Peyer's patch (tissue), 4 donors: Measurements from ENCODE around the gene NR6A1. TPM values are rescaled to one million over a fixed set of nuclear protein-coding genes. Genes with fewer than 3 reads are reported as not detected.

Experiments
- DNase-seq, 3 donors: peaks; one replicate each; pipeline ENCODE4 v3.0.0-alpha.2; 2017 to 2019
- H3K27ac ChIP-seq, 4 donors: fragments of 200-600 bp; sonication (generic); one replicate each; pipeline ENCODE4 v1.5.1; 2016 to 2019
- H3K27me3 ChIP-seq, 2 donors: fragments of 200-600 bp; sonication (generic); one replicate each; pipeline ENCODE4 v1.5.1; 2019
- H3K36me3 ChIP-seq, 3 donors: fragments of 200-600 bp; sonication (generic); one replicate each; pipeline ENCODE4 v1.5.1; 2016 to 2019
- H3K4me1 ChIP-seq, 4 donors: fragments of 200-600 bp; sonication (generic); one replicate each; pipeline ENCODE4 v1.5.1; 2016 to 2019
- H3K4me3 ChIP-seq, 4 donors: fragments of 200-600 bp; sonication (generic); 1 replicate in 3 of 4; 2 replicates in 1 of 4; pipeline ENCODE4 v1.5.1; 2016 to 2019; ENCODE audit warnings: mild to moderate bottlenecking in 1 of 4
- H3K9me3 ChIP-seq, 4 donors: fragments of 200-600 bp; sonication (generic); one replicate each; pipeline ENCODE4 v1.5.1; 2016 to 2019; ENCODE audit warnings: mild to moderate bottlenecking in 1 of 4
- POLR2A ChIP-seq, 2 donors: fragments of 450-650 bp; IDR thresholded peaks; one replicate each; pipeline ENCODE4 v1.5.1; 2017; ENCODE audit warnings: antibody characterized with exemption in 2 of 2, mild to moderate bottlenecking in 2 of 2, moderate library complexity in 2 of 2
- total RNA-seq, 4 donors: library from RNA; depleted of rRNA; stranded (reverse); fragments of >200 nt; gene quantifications; one replicate each; pipeline ENCODE4 v1.1.0, GENCODE V29; 2016
- TF ChIP-seq, protein P1 (sequence below), 6 experiments: fragments of 450-650 bp in 4 of 6; fragments of 200-600 bp in 2 of 6; sonication (generic) in 1 of 6; IDR thresholded peaks; one replicate each; pipeline ENCODE4 v1.5.1; 2017 to 2019; ENCODE audit warnings: antibody characterized with exemption in 6 of 6, mild to moderate bottlenecking in 3 of 6, moderate library complexity in 1 of 6

The NR6A1 gene
- total RNA-seq, 4 donors from 2014 or later: 10.7 to 43.0 (median 28.1) TPM

DNA sequence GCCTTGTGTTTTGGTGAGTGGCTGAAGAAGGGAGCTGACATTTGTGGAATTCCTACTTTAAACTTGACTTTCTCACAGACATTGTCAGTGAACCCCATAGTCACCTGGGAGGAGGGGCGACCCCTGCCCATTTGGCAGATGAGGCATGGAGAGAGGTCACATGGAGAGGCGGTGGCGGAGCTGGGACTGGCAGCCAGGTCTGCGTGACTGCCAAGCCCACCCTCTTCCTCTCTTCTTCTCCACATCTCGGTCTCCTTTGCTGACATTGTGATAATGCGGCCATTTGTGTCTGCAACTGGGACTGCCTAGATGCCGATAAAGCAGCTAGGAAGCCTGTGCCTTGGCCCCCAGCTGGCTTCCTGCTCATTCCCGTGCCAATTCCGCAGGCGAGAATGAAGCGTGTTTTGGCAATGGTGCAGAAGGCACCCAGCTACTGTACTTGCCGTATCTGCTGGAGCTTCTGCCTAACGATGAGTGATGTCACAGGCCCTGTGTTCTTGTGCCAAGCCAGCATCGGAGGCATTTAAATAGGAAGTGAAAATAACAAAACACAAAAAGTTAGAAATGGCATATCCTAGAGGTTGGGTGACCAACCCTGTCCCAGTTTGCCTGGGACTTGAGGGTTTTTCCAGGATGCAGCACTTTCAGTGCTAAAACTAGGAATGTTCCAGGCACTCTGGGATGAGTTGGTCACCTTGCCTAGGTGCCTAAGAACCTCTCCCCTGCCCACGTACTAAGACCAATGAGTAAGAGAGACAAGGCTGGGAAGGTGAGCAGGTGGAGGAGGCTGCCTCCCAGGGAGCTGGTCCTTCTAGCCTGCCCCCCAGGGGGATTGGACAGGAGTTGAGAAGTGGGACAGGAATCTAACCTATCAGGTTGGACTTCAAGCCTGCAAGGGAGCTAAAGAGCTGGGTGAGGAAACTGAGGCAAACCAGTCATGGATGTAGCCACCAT lies 29.5 kb upstream of the NR6A1 start:
- Histone ChIP-seq H3K4me1 (peaks cover 0 to 7% (median 0%) of the 10 kb centered on the region in 4 donors), H3K4me3 (no peak overlapping the region), H3K27ac (peak overlapping the region in 2 of 4 donors; percentile 17 to 64), H3K36me3 (no peaks in the 10 kb centered on the region), H3K9me3 (no peaks in the 10 kb centered on the region), H3K27me3 (no peaks in the 10 kb centered on the region)
- no peak for TF ChIP-seq POLR2A (IDR thresholded peaks at IDR 0.05)
- TF ChIP-seq, protein P1, sequence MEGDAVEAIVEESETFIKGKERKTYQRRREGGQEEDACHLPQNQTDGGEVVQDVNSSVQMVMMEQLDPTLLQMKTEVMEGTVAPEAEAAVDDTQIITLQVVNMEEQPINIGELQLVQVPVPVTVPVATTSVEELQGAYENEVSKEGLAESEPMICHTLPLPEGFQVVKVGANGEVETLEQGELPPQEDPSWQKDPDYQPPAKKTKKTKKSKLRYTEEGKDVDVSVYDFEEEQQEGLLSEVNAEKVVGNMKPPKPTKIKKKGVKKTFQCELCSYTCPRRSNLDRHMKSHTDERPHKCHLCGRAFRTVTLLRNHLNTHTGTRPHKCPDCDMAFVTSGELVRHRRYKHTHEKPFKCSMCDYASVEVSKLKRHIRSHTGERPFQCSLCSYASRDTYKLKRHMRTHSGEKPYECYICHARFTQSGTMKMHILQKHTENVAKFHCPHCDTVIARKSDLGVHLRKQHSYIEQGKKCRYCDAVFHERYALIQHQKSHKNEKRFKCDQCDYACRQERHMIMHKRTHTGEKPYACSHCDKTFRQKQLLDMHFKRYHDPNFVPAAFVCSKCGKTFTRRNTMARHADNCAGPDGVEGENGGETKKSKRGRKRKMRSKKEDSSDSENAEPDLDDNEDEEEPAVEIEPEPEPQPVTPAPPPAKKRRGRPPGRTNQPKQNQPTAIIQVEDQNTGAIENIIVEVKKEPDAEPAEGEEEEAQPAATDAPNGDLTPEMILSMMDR (IDR thresholded peaks at IDR 0.05): no peak
- DNase-seq: peak in 2 of 3 donors; percentile 63 to 75

DNA sequence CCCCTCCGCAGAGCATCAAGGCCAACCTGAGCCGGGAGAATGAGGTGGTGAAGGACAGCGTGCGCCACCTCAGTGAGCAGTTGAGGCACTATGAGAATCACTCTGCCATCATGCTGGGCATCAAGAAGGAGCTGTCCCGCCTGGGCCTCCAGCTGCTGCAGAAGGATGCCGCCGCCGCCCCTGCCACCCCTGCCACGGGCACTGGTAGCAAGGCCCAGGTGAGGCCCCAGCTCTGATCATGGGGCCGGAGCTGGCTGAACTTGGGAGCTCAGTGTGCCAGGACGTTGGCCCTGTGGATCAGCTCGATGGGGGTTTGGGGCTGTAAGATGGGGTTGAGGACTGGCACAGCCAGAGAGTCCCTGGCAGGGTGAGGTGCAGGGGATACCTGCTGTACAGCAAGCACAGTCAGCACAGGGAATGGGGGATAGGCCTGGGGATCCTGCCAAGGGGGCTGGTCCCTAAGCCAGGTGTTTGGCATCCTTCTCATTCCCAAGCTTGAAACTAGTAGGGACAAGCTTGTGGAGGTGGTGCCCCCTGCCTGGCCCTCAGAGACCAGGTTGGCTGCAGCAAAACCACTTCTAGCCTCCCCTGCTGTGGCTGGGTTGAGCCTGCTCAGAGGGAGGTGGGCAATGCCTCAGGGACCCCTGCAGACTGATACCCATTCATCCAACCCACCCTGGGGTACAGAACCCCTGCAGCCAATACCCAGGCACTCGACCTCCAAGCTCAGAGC lies 28.3 kb upstream of the NR6A1 start:
- peaks cover 0 to 7% (median 0%) of the 10 kb centered on the region in 4 donors for H3K4me1 ChIP-seq
- no peaks in the 10 kb centered on the region for H3K9me3 ChIP-seq

DNA sequence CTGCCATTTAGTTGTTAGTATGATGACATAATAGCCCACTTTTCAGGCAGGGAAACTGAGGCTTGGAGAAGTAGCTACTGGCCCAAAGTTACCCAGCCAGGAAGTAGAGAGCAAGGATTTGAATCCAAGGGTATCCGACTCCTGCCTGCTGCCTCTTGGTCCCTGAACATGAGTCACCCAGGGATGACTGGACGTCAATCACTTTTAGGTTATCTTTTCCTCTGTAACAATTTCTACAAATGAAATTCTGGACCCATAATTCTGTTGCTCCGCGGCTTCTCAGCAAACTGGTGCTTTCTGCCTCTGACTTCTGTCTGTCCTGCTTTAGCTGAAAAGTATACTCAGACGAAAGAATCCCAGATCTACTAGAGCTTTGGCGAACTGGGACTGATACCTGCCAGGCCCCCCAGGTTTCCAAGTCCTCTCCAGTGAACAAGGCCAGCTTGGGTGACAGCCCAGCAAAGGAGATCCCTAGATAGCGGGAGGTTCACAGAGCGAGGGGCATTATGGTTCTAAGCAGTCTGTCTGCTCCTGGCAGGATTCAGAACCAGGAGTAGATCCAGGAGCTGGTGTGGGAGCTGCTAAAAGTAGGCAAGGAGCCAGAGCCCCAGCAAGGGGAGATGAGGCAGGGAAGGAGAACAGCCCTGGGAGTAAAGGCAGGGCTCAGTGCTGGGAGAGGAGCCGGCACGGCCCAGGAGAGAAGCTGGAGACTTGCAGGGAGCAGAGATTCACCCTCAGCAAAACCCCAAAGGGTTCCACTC lies 26.4 kb upstream of the NR6A1 start:
- Histone ChIP-seq H3K4me1 (peaks cover 0 to 7% (median 0%) of the 10 kb centered on the region in 4 donors), H3K27me3 (no peaks in the 10 kb centered on the region), H3K4me3 (no peak overlapping the region), H3K36me3 (no peaks in the 10 kb centered on the region), H3K27ac (no peak overlapping the region), H3K9me3 (no peaks in the 10 kb centered on the region)
- TF ChIP-seq, protein P1 (IDR thresholded peaks at IDR 0.05): no peak
- TF ChIP-seq POLR2A (IDR thresholded peaks at IDR 0.05): no peak
- DNase-seq: no peak

More for the DNA sequence above, 28.3 kb upstream of the NR6A1 start:
- TF ChIP-seq, protein P1 (IDR thresholded peaks at IDR 0.05): no peak
- TF ChIP-seq POLR2A (IDR thresholded peaks at IDR 0.05): no peak
- H3K27ac ChIP-seq: peak overlapping the region in 1 of 4 donors; percentile 64
- H3K36me3 ChIP-seq: no peaks in the 10 kb centered on the region
- no peaks in the 10 kb centered on the region for H3K27me3 ChIP-seq
- no peak overlapping the region for H3K4me3 ChIP-seq
- DNase-seq: no peak

DNA sequence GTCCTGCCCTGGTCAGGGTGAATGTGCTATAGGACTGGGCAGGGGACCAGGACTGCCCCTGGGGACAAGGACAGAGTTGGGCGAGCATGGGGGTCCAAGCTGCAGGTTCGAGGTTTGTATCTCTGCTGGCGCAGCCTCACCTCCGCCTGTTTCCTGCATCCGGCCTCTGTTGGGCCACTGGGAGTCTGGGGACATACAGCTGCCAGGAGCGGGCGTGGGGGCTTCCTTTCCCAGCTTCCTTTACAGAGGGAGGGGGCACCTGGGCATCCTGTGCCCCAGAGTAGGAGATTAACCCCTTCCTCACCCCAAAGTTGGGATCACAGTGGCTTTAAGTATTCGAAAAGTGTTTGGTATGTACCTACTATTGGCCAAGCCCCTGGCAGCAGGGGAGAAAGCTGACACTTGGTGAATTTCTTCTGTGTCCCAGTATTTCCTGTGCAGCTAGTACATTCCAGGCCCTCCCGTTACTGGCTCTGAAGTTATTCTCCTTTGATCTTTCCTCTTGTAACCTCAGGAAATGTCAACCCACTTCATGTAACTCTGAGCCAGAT lies 24.8 kb upstream of the NR6A1 start:
- no peaks in the 10 kb centered on the region for H3K36me3 ChIP-seq
- no peaks in the 10 kb centered on the region for H3K27me3 ChIP-seq
- no peak for DNase-seq
- H3K27ac ChIP-seq: peak overlapping the region in 1 of 4 donors; percentile 26
- H3K4me1 ChIP-seq: peaks cover 0 to 7% (median 0%) of the 10 kb centered on the region in 4 donors
- no peak for TF ChIP-seq POLR2A (IDR thresholded peaks at IDR 0.05)
- H3K4me3 ChIP-seq: no peak overlapping the region
- no peaks in the 10 kb centered on the region for H3K9me3 ChIP-seq

DNA sequence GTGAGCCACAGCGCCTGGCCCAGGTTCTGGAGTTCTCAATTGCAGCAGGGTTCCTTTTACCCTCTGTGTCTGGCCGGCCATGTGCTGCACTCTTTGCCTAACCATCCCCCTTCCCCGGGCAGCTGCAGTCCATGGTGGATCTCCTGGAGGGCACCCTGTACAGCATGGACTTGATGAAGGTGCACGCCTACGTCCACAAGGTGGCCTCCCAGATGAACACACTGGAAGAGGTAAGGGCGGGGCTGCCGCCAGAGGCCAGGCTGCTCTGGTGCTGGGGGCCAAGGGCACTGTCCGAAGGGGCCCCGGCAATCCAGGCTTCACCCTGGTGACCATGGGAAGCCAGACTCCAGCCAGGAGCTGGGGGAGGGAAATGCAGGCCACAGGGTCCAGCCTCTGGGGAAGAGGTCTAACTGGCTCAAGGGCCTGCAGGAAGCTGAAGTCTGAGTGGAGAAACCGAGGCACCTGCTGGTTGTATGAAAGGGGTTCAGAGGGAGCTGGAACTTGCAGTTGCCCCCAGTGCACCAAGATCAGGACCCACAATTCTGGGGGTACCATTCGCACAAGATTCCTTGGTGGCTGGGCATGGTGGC lies 23.9 kb upstream of the NR6A1 start:
- H3K4me3 ChIP-seq: no peak overlapping the region
- TF ChIP-seq POLR2A (IDR thresholded peaks at IDR 0.05): no peak
- TF ChIP-seq, protein P1 (IDR thresholded peaks at IDR 0.05): peak in 3 of 6 experiments; percentile 39 to 57 (median 44)
- peaks cover 0 to 7% (median 0%) of the 10 kb centered on the region in 4 donors for H3K4me1 ChIP-seq
- no peak for DNase-seq
- H3K27me3 ChIP-seq: no peaks in the 10 kb centered on the region
- no peaks in the 10 kb centered on the region for H3K9me3 ChIP-seq
- H3K27ac ChIP-seq: no peak overlapping the region
- no peaks in the 10 kb centered on the region for H3K36me3 ChIP-seq
